GM18526 (cell line): ENCODE results near the gene CKAP4.

ENCODE experiments used
- POLR2A ChIP-seq: IDR thresholded peaks from 3 replicates; pipeline ENCODE4 v1.6.1; 2011; ENCODE audit not compliant: insufficient read length; ENCODE audit errors: extremely low read depth

CKAP4 gene

GRCh38 chr12:106247674-106248311 is at the start of gene CKAP4:
TSS of gene CKAP4 (minus strand) at chr12:106248020. CDS start at chr12:106247851, 169 bp downstream.
- TF ChIP-seq POLR2A, result peak; percentile 21

- TF ChIP-seq POLR2A, result no peak
These were observed 49.3 kb upstream of the CKAP4 start for GRCh38 chr12:106297075-106297474.

GRCh38 chr12:106296179-106296877 is 48.5 kb upstream of the CKAP4 start:
- TF ChIP-seq POLR2A, result no peak

GRCh38 chr12:106292339-106292738 is 44.5 kb upstream of the CKAP4 start:
- no peak for TF ChIP-seq POLR2A

GRCh38 chr12:106291342-106291741 is 43.5 kb upstream of the CKAP4 start:
- no peak for TF ChIP-seq POLR2A

GRCh38 chr12:106290666-106291065 is 42.8 kb upstream of the CKAP4 start:
- no peak for TF ChIP-seq POLR2A

GRCh38 chr12:106289196-106289681 is 41.4 kb upstream of the CKAP4 start:
- TF ChIP-seq POLR2A, result no peak

- no peak for TF ChIP-seq POLR2A
These were observed 40.8 kb upstream of the CKAP4 start for GRCh38 chr12:106288494-106289195.

GRCh38 chr12:106288101-106288493 is 40.3 kb upstream of the CKAP4 start:
- TF ChIP-seq POLR2A, result no peak

GRCh38 chr12:106287364-106287763 is 39.5 kb upstream of the CKAP4 start:
- no peak for TF ChIP-seq POLR2A

GRCh38 chr12:106285982-106286381 is 38.2 kb upstream of the CKAP4 start:
- TF ChIP-seq POLR2A, result no peak

- TF ChIP-seq POLR2A, result no peak
These were observed 36.7 kb upstream of the CKAP4 start for GRCh38 chr12:106284358-106285105.

GRCh38 chr12:106282457-106283097 is 34.8 kb upstream of the CKAP4 start:
- no peak for TF ChIP-seq POLR2A

GRCh38 chr12:106281804-106282203 is 34.0 kb upstream of the CKAP4 start:
- TF ChIP-seq POLR2A, result no peak

GRCh38 chr12:106281056-106281782 is 33.4 kb upstream of the CKAP4 start:
- no peak for TF ChIP-seq POLR2A

GRCh38 chr12:106280106-106280505 is 32.3 kb upstream of the CKAP4 start:
- TF ChIP-seq POLR2A, result no peak
